ENCODE measurements around the gene SBK2. TPM values are rescaled to one million over a fixed set of nuclear protein-coding genes. Genes with fewer than 3 reads are reported as not detected.

SBK2 gene
- total RNA-seq, 4 donors from 2014 or later: not detected

DNA sequence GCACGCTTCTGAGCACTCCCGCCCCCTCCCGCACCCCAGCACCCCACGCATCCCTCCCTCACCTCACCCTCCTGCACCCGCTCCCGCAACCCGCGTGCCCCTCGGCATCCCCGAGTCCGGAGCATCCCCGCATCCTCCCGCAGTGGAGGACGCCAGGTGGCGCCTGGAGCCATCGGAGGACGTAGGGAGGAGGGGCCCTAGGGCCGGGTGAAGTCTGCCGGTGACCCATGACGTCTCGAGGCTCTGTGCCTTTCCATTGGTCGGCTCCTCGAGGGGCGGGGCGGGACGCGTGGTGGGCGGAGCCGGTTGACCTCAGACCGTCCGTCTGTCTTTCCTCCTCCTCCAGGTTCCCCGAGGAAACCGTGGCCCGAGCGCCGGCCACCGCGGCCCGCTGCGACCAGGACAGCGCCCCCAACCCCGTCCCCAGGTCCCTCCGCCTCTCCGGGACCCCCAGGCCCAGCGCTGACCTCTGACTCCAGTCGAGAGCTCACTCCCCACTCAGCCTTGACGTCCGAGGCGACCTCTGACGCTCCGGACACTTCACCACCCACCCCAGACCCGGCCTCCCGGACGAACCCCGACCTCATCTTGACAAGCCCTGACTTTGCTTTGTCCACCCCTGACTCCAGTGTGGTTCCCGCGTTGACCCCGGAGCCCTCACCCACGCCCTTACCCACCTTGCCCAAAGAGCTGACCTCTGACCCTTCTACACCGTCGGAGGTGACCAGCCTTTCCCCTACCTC, 19.9 kb downstream of the SBK2 start:
- Histone ChIP-seq H3K9me3 (no peaks in the 10 kb centered on the region), H3K27me3 (no peaks in the 10 kb centered on the region), H3K27ac (peak overlapping the region; percentile 79 to 94 (median 88)), H3K4me1 (peaks cover 0 to 23% (median 10%) of the 10 kb centered on the region in 3 donors), H3K4me3 (peak overlapping the region; percentile 28 to 80 (median 52)), H3K36me3 (no peaks in the 10 kb centered on the region)
- TF ChIP-seq POLR2A (IDR thresholded peaks at IDR 0.05): peak in 1 of 4 donors; percentile 12
- TF ChIP-seq, protein P1, sequence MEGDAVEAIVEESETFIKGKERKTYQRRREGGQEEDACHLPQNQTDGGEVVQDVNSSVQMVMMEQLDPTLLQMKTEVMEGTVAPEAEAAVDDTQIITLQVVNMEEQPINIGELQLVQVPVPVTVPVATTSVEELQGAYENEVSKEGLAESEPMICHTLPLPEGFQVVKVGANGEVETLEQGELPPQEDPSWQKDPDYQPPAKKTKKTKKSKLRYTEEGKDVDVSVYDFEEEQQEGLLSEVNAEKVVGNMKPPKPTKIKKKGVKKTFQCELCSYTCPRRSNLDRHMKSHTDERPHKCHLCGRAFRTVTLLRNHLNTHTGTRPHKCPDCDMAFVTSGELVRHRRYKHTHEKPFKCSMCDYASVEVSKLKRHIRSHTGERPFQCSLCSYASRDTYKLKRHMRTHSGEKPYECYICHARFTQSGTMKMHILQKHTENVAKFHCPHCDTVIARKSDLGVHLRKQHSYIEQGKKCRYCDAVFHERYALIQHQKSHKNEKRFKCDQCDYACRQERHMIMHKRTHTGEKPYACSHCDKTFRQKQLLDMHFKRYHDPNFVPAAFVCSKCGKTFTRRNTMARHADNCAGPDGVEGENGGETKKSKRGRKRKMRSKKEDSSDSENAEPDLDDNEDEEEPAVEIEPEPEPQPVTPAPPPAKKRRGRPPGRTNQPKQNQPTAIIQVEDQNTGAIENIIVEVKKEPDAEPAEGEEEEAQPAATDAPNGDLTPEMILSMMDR (IDR thresholded peaks at IDR 0.05): peak; percentile 77 to 94 (median 89)
- intact Hi-C loops (cut with DNase I): loop anchor here (5.0 kb wide), 2 partner anchors 95 to 115 kb away; no protein-coding TSS in a partner anchor
- 5 to 12% methylated on average over 12 to 37 of the region's 61 CpGs for WGBS, 2 donors
- DNase-seq: peak; percentile 49

DNA sequence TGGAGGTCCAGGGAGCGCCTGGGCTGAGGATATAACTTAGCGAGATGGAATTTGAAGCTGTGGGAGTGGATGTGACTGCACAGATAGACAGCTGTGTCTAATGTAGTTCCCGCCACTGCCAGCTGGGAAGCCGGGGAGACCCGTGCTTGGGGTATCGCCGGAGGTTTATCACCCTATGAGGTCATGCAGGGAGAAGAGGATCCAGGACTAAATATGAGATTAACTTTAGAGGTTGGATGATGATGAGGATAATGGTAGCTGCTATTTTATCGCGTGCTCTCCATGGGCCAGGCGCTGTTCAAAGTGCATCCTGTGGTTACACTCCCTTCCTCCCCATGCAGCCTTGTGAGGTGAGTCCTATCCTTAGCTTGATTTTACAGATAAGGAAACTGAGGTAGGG, 28.8 kb downstream of the SBK2 start:
- Histone ChIP-seq H3K4me3 (no peak overlapping the region), H3K9me3 (no peaks in the 10 kb centered on the region), H3K4me1 (peaks cover 4 to 13% (median 6%) of the 10 kb centered on the region in 3 donors), H3K27me3 (no peaks in the 10 kb centered on the region), H3K27ac (no peak overlapping the region), H3K36me3 (no peaks in the 10 kb centered on the region)
- WGBS, 2 donors: 72 to 74% methylated on average over 10 of the region's 10 CpGs
- intact Hi-C loops (cut with DNase I): loop anchor here (5.0 kb wide), 1 partner anchor 371 kb away; no protein-coding TSS in a partner anchor
- no peak for DNase-seq
- TF ChIP-seq, protein P1 (IDR thresholded peaks at IDR 0.05): no peak
- TF ChIP-seq POLR2A (IDR thresholded peaks at IDR 0.05): no peak

DNA sequence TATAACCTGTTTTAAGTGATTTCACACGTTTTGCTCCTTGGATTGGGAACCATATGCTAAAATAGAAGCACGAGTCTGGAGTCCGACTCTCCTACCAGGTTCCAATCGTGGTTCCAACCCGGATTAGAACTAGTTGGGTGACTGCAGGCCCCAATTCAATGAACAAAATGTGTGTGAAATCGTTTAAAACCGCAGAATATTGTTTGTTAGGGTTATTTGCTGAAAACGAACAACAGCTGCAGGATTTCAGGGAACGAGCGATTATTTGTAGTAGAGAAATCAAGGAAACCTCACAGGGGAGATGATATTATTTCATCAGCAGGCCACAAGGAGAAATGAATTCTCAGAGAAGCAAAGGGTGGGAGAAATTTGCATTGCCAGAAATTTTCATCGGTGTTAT, 32.0 kb downstream of the SBK2 start:
- no peaks in the 10 kb centered on the region for H3K27me3 ChIP-seq
- no peaks in the 10 kb centered on the region for H3K9me3 ChIP-seq
- H3K4me3 ChIP-seq: no peak overlapping the region
- no peak for DNase-seq
- peaks cover 0 to 5% (median 0%) of the 10 kb centered on the region in 3 donors for H3K36me3 ChIP-seq
- no peak overlapping the region for H3K27ac ChIP-seq
- H3K4me1 ChIP-seq: peaks cover 4 to 13% (median 7%) of the 10 kb centered on the region in 3 donors
- TF ChIP-seq, protein P1 (IDR thresholded peaks at IDR 0.05): no peak
- no peak for TF ChIP-seq POLR2A (IDR thresholded peaks at IDR 0.05)
- WGBS, 2 donors: 76 to 79% methylated on average over 7 to 11 of the region's 11 CpGs
- intact Hi-C loops (cut with DNase I): loop anchor here (5.0 kb wide), 2 partner anchors 38 to 368 kb away; no protein-coding TSS in a partner anchor

DNA sequence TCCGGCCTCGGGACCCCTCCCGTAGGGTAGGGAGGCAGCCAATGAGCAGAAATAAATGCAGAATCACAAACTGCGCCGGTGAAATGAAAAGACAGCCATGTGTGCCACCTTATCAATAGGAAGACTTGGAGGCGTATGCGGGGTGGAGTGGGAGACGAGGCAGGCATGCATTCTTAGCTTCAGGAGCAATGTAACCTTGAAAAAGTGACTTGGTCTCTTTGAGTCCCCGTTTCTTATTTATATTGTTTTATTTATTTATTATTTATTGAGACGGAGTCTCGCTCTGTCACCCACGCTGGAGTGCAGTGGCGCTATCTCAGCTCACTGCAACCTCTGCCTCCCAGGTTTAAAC, 32.7 kb downstream of the SBK2 start:
- peak overlapping the region in 3 of 4 donors; percentile 72 to 81 (median 80) for H3K27ac ChIP-seq
- TF ChIP-seq, protein P1 (IDR thresholded peaks at IDR 0.05): no peak
- no peak for TF ChIP-seq POLR2A (IDR thresholded peaks at IDR 0.05)
- intact Hi-C loops (cut with DNase I): loop anchor here (5.0 kb wide), 1 partner anchor 37 kb away; no protein-coding TSS in a partner anchor
- WGBS, 2 donors: 26 to 33% methylated on average over 13 of the region's 13 CpGs
- H3K4me1 ChIP-seq: peaks cover 4 to 13% (median 7%) of the 10 kb centered on the region in 3 donors
- peak overlapping the region; percentile 28 to 59 (median 42) for H3K4me3 ChIP-seq
- no peaks in the 10 kb centered on the region for H3K27me3 ChIP-seq
- peaks cover 0 to 5% (median 0%) of the 10 kb centered on the region in 3 donors for H3K36me3 ChIP-seq
- no peaks in the 10 kb centered on the region for H3K9me3 ChIP-seq
- no peak for DNase-seq

Measured in esophagus squamous epithelium (tissue), 5 donors.